Calu3 (cell line): Measurements from ENCODE around the gene F3. TPM values are rescaled to one million over a fixed set of nuclear protein-coding genes. Genes with fewer than 3 reads are reported as not detected.
"Not testable (repeated sequence)": the region's sequence is repeated elsewhere in the genome, so short reads cannot be mapped to it uniquely, and the experiment has no call there.

Experiments
- BruUV-seq: library from RNA; stranded (reverse); fragments of 400-500 nt; replicated peaks from 2 replicates; lab custom pipeline; 2021; lab: Mats Ljungman, UMichigan
- CTCF ChIA-PET: fragments of 300-600 bp; sonication (Branson Sonifier 250); formaldehyde crosslinking; loops from one replicate; lab custom pipeline; 2022; ENCODE audit warnings: antibody characterized with exemption; lab: Charles Lee
- DNase-seq: peaks from one replicate; pipeline ENCODE4 v3.0.0; 2022
- H3K27ac Mint-ChIP-seq: one replicate; pipeline ENCODE4 v1.8.0; 2022; ENCODE audit warnings: mixed read lengths; ENCODE audit not compliant: unreplicated experiment
- H3K27me3 Mint-ChIP-seq: one replicate; pipeline ENCODE4 v1.8.0; 2022; ENCODE audit warnings: mixed read lengths; ENCODE audit not compliant: unreplicated experiment
- H3K36me3 Mint-ChIP-seq: one replicate; pipeline ENCODE4 v1.8.0; 2022; ENCODE audit warnings: mild to moderate bottlenecking, moderate library complexity, mixed read lengths; ENCODE audit not compliant: insufficient read depth, unreplicated experiment
- H3K4me1 Mint-ChIP-seq: one replicate; pipeline ENCODE4 v1.8.0; 2022; ENCODE audit warnings: mild to moderate bottlenecking, low read depth, mixed read lengths; ENCODE audit not compliant: unreplicated experiment
- H3K4me3 Mint-ChIP-seq: one replicate; pipeline ENCODE4 v1.8.0; 2022; ENCODE audit warnings: mild to moderate bottlenecking, low read depth, moderate library complexity, mixed read lengths; ENCODE audit not compliant: unreplicated experiment
- H3K9me3 Mint-ChIP-seq: one replicate; pipeline ENCODE4 v1.8.0; 2022; ENCODE audit warnings: low read depth, mixed read lengths; ENCODE audit not compliant: unreplicated experiment
- CTCF ChIP-seq: fragments of 200-600 bp; IDR thresholded peaks from one replicate; pipeline ENCODE4 v1.8.0; 2022; ENCODE audit warnings: antibody characterized with exemption; ENCODE audit not compliant: unreplicated experiment
- intact Hi-C: fragments of 100-400 bp; cut with micrococcal nuclease; formaldehyde crosslinking; loops from one replicate; pipeline ENCODE4 v1.10.0; 2022; ENCODE audit not compliant: unreplicated experiment
- total RNA-seq: library from RNA; stranded (reverse); gene quantifications from 2 replicates; pipeline ENCODE4 v1.2.3, GENCODE V29; 2022

F3 gene
- total RNA-seq, 1 experiment from 2014 or later, result 344 TPM

GRCh38 chr1:94567975-94568607, 26.5 kb upstream of the F3 start:
- BruUV-seq, DNase-seq, H3K9me3 Mint-ChIP-seq, CTCF ChIA-PET, intact Hi-C loops, H3K4me3 Mint-ChIP-seq, H3K27me3 Mint-ChIP-seq, H3K27ac Mint-ChIP-seq, H3K36me3 Mint-ChIP-seq: not testable (repeated sequence)
- peaks cover 16% of the 10 kb centered on the region for H3K4me1 Mint-ChIP-seq

- intact Hi-C loops, H3K9me3 Mint-ChIP-seq, DNase-seq, H3K4me3 Mint-ChIP-seq, H3K36me3 Mint-ChIP-seq, BruUV-seq, H3K27ac Mint-ChIP-seq, CTCF ChIA-PET, H3K27me3 Mint-ChIP-seq: not testable (repeated sequence)
- H3K4me1 Mint-ChIP-seq, result peaks cover 33% of the 10 kb centered on the region
Measured at GRCh38 chr1:94566436-94566835, 24.9 kb upstream of the F3 start.

GRCh38 chr1:94565901-94566300, 24.3 kb upstream of the F3 start:
- intact Hi-C loops, result no loop called here
- no peaks in the 10 kb centered on the region for H3K36me3 Mint-ChIP-seq
- H3K27me3 Mint-ChIP-seq, result no peaks in the 10 kb centered on the region
- no TSS peak for BruUV-seq
- no peaks in the 10 kb centered on the region for H3K9me3 Mint-ChIP-seq
- CTCF ChIA-PET, result interaction anchor here (0.6 kb wide), 1 partner anchor 11 kb away, joined by 7 read pairs; no protein-coding TSS in a partner anchor
- peaks cover 34% of the 10 kb centered on the region for H3K4me1 Mint-ChIP-seq
- no peak overlapping the region for H3K4me3 Mint-ChIP-seq
- H3K27ac Mint-ChIP-seq, result no peak overlapping the region
- DNase-seq, result no peak
- TF ChIP-seq CTCF, result no peak

- peak overlapping the region; percentile 22 for H3K4me3 Mint-ChIP-seq
- BruUV-seq, result no TSS peak
- CTCF ChIA-PET, result interaction anchor here (1.0 kb wide), 1 partner anchor 36 kb away, joined by 7 read pairs; no protein-coding TSS in a partner anchor
- intact Hi-C loops, result no loop called here
- H3K27me3 Mint-ChIP-seq, result no peaks in the 10 kb centered on the region
- no peak for TF ChIP-seq CTCF
- H3K9me3 Mint-ChIP-seq, result peaks cover 3% of the 10 kb centered on the region
- H3K4me1 Mint-ChIP-seq, result peaks cover 30% of the 10 kb centered on the region
- peak; percentile 45 for DNase-seq
- peak overlapping the region; percentile 63 for H3K27ac Mint-ChIP-seq
- H3K36me3 Mint-ChIP-seq, result no peaks in the 10 kb centered on the region
Measured at GRCh38 chr1:94562519-94563260, 21.1 kb upstream of the F3 start.

- no peaks in the 10 kb centered on the region for H3K36me3 Mint-ChIP-seq
- intact Hi-C loops, result no loop called here
Measured at GRCh38 chr1:94560333-94560732, 18.8 kb upstream of the F3 start.

More at GRCh38 chr1:94560333-94560732, 18.8 kb upstream of the F3 start:
- Mint-ChIP-seq H3K27me3 (no peaks in the 10 kb centered on the region), H3K4me1 (peaks cover 29% of the 10 kb centered on the region), H3K4me3 (no peak overlapping the region), H3K9me3 (peaks cover 3% of the 10 kb centered on the region), H3K27ac (no peak overlapping the region)
- CTCF ChIA-PET, result interaction anchor here (0.8 to 1.3 kb wide), 3 partner anchors 11 to 19 kb away, joined by 3 to 5 read pairs (median 4); partner anchors contain the start of gene F3
- TF ChIP-seq CTCF, result no peak
- no TSS peak for BruUV-seq
- no peak for DNase-seq
